Ishikawa (cell line): ENCODE results near the gene LRRC71.

ENCODE experiments used
- CEBPB ChIP-seq: IDR thresholded peaks from 2 replicates; pipeline ENCODE4 v1.6.1; 2012
- CREB1 ChIP-seq: IDR thresholded peaks from 2 replicates; pipeline ENCODE4 v1.6.1; 2012; ENCODE audit warnings: low read depth
- EGR1 ChIP-seq: IDR thresholded peaks from 2 replicates; pipeline ENCODE4 v1.6.1; 2012
- EP300 ChIP-seq: IDR thresholded peaks from 2 replicates; pipeline ENCODE4 v1.6.1; 2012; ENCODE audit warnings: borderline replicate concordance
- FOXM1 ChIP-seq: IDR thresholded peaks from 2 replicates; pipeline ENCODE4 v1.6.1; 2012; ENCODE audit warnings: low read depth, borderline replicate concordance
- NFIC ChIP-seq: IDR thresholded peaks from 2 replicates; pipeline ENCODE4 v1.6.1; 2012
- RAD21 ChIP-seq: IDR thresholded peaks from 2 replicates; pipeline ENCODE4 v1.6.1; 2012; ENCODE audit warnings: low read depth
- REST ChIP-seq: IDR thresholded peaks from 2 replicates; pipeline ENCODE4 v1.6.1; 2012; ENCODE audit warnings: low read depth, mild to moderate bottlenecking
- TAF1 ChIP-seq: IDR thresholded peaks from 2 replicates; pipeline ENCODE4 v1.6.1; 2012; ENCODE audit warnings: low read depth, mild to moderate bottlenecking
- TCF12 ChIP-seq: IDR thresholded peaks from 2 replicates; pipeline ENCODE4 v1.6.1; 2012; ENCODE audit warnings: low read depth
- TEAD4 ChIP-seq: IDR thresholded peaks from 2 replicates; pipeline ENCODE4 v1.6.1; 2012
- USF1 ChIP-seq: IDR thresholded peaks from 2 replicates; pipeline ENCODE4 v1.6.1; 2012
- YY1 ChIP-seq: IDR thresholded peaks from 2 replicates; pipeline ENCODE4 v1.6.1; 2012; ENCODE audit warnings: low read depth
- ZBTB7A ChIP-seq: IDR thresholded peaks from 2 replicates; pipeline ENCODE4 v1.6.1; 2012; ENCODE audit warnings: low read depth
- TF ChIP-seq, protein P1 (sequence below): IDR thresholded peaks from 2 replicates; pipeline ENCODE4 v1.6.1; 2012

The LRRC71 gene

DNA sequence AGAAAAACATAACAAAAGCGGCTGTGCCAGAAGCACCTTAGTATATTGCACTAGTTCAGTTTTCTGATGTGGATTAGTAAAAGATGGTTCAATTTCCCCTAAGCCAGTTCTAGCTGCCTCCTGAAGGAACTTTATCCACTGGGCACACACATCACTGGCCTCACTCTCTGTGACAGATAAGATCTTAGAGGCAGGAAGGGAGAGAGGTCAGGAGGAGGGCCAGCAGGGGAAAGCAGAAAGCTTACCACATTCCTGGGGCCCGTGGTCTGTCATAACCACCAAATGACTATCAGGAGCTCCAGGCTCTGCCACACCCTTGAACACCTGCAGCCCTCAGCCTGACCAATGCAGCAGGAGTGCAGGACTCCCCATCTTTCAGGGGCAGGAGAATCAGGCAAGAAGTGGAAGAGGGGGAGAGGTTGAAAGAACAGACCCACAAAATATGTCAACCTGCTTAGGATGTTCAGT is 37.8 kb downstream of the LRRC71 start:
- TF ChIP-seq RAD21 (no peak), REST (no peak), EP300 (no peak), USF1 (no peak), TCF12 (no peak), YY1 (no peak), FOXM1 (no peak), TEAD4 (no peak), ZBTB7A (no peak)

DNA sequence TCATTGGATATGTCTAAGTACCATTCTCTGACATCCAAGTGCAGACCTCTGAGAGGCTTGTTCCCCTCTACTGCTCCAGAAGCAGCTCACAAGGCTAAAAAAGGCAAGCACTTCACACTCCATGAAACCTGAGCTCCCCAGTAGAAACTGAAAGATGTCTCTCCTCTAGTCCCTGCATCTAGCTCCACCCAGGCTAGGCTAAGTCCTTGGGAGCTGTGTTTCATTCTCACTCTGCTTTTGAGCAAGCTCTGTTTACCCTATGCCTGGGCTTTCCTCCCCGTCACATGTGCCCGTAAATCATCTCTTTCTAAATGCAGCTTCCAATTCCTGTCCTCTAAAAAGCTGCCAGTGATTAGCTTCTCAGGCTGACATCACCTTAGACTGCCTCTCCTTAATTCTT is 39.0 kb downstream of the LRRC71 start:
- no peak for TF ChIP-seq YY1

- TF ChIP-seq CREB1 (no peak), TCF12 (no peak), USF1 (no peak), REST (no peak), TEAD4 (no peak), NFIC (no peak)
Observed at GRCh38 chr1:156959925-156960324, 39.5 kb downstream of the LRRC71 start.

GRCh38 chr1:156961709-156962108 is 41.3 kb downstream of the LRRC71 start:
- 0 out of 2 replicates have a peak, but pooled peaks have one; percentile 12 for TF ChIP-seq RAD21
- no peak for TF ChIP-seq REST

- TF ChIP-seq EGR1 (no peak), TCF12 (no peak), RAD21 (no peak), TAF1 (no peak)
Observed at GRCh38 chr1:156963621-156964020, 43.2 kb downstream of the LRRC71 start.

GRCh38 chr1:156964441-156964840 is 44.0 kb downstream of the LRRC71 start:
- TF ChIP-seq YY1 = no peak
- TF ChIP-seq FOXM1 = no peak
- no peak for TF ChIP-seq USF1
- TF ChIP-seq TCF12 = no peak
- no peak for TF ChIP-seq ZBTB7A
- TF ChIP-seq, protein P1, sequence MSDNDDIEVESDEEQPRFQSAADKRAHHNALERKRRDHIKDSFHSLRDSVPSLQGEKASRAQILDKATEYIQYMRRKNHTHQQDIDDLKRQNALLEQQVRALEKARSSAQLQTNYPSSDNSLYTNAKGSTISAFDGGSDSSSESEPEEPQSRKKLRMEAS = no peak
- TF ChIP-seq CEBPB = no peak
- no peak for TF ChIP-seq EGR1
- TF ChIP-seq RAD21 = no peak
- TF ChIP-seq NFIC = no peak
- no peak for TF ChIP-seq CREB1
- no peak for TF ChIP-seq TAF1
- no peak for TF ChIP-seq REST
- TF ChIP-seq EP300 = no peak
- TF ChIP-seq TEAD4 = no peak
